Fibroblast of villous mesenchyme (primary cell): ENCODE results near the gene RNF2. TPM values are rescaled to one million over a fixed set of nuclear protein-coding genes. Genes with fewer than 3 reads are reported as not detected.

Experiments
- DNase-seq: peaks from one replicate; pipeline ENCODE4 v3.0.0-alpha.2; 2010; ENCODE audit warnings: low read depth
- H3K4me3 ChIP-seq: 2 replicates; pipeline ENCODE4 v1.5.1; 2011; ENCODE audit warnings: low read depth, mild to moderate bottlenecking, low read length
- total RNA-seq: library from RNA; depleted of rRNA; stranded (reverse); fragments of >200 nt; gene quantifications from 2 replicates; pipeline ENCODE4 v1.2.3, GENCODE V29; 2012
- TF ChIP-seq, protein P1 (sequence below): IDR thresholded peaks from 2 replicates; pipeline ENCODE4 v1.5.1; 2012; ENCODE audit warnings: low read depth, mild to moderate bottlenecking, low read length; ENCODE audit not compliant: insufficient read depth

RNF2 gene
- total RNA-seq, 1 donor, result 27.2 TPM

DNA sequence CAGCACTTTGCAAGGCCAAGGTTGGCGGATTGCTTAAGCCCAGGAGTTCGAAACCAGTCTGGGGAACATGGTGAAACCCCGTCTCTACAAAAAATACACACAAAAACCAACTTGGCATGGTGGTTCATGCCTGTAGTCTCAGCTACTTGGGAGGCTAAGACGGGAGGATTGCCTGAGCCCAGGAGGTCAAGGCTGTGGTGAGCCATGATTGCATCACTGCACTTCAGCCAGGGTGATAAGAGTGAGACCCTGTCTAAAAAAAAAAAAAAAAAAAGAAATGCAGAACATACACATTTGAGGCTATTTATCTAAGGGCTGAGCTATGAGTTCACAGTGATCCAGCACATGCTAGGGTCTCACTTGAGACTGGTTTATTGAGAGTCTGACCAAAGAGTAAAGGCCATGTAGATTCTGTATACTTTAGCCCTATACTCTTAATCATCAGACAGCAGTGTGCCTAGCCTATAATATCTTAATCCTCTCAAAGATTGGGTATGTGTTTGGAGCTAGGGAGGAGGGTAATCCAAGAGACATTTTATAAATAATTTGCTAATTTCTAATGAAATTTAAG lies 23.9 kb downstream of the RNF2 start:
- TF ChIP-seq, protein P1, sequence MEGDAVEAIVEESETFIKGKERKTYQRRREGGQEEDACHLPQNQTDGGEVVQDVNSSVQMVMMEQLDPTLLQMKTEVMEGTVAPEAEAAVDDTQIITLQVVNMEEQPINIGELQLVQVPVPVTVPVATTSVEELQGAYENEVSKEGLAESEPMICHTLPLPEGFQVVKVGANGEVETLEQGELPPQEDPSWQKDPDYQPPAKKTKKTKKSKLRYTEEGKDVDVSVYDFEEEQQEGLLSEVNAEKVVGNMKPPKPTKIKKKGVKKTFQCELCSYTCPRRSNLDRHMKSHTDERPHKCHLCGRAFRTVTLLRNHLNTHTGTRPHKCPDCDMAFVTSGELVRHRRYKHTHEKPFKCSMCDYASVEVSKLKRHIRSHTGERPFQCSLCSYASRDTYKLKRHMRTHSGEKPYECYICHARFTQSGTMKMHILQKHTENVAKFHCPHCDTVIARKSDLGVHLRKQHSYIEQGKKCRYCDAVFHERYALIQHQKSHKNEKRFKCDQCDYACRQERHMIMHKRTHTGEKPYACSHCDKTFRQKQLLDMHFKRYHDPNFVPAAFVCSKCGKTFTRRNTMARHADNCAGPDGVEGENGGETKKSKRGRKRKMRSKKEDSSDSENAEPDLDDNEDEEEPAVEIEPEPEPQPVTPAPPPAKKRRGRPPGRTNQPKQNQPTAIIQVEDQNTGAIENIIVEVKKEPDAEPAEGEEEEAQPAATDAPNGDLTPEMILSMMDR, result no peak
- peak; percentile 59 for DNase-seq
- H3K4me3 ChIP-seq, result no peak overlapping the region

DNA sequence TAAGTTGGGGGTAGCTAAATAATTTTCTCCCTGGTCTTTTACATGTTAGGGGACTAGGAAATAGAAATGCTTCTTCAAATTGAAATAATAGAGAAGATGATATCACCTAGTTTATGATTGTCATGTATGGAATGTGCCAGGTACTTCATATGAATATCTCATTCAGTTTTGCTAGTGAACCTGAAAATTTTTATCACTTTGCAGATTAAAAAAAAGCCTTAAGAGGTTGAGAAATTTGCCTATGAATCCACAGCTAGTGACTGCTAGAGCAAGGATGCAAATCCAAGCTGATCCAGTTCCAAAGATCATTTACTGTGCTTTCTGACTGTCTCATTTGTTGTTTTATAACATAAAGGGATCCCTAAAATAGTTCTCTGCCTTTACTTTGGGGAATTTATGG lies 24.7 kb downstream of the RNF2 start:
- DNase-seq, result no peak
- TF ChIP-seq, protein P1, result no peak
- H3K4me3 ChIP-seq, result no peak overlapping the region

DNA sequence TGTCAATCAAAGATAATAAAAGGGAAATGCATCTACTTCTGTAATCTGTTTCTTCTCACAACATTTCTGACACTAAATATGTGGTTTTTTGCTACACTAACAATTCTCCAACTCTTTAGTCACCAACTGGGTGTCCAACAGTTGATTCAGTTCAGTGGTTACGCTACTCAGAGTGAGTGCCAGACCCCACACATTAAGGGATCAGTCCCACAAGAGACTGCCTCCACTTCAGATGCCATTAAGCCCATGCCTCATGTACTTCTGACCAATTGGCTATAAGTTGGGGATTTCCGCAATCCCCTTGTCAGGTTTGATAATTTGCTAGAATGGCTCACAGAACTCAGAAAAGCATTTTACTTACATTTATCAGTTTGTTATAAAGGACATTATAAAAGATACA lies 28.4 kb downstream of the RNF2 start:
- TF ChIP-seq, protein P1, result no peak
- no peak overlapping the region for H3K4me3 ChIP-seq
- no peak for DNase-seq

DNA sequence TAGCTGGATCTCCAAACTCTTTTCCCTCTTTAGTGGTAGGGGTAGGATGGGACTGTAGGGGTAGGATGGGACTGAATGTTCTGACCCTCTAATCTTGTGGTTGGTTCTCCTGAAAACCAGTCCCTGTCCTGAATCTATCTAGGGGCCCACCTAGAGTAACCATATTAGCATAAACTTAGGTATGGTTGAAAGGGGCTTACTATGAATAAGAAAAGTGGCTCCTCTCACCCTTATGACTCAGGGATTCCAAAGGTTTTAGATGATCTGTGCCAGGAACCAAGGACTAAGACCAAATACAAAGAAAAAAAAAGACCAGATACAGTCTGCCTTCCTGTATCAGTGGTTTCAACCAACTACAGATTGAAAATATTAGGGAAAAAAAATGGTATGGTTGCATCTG lies 28.9 kb downstream of the RNF2 start:
- no peak for DNase-seq
- no peak overlapping the region for H3K4me3 ChIP-seq
- TF ChIP-seq, protein P1, result no peak

DNA sequence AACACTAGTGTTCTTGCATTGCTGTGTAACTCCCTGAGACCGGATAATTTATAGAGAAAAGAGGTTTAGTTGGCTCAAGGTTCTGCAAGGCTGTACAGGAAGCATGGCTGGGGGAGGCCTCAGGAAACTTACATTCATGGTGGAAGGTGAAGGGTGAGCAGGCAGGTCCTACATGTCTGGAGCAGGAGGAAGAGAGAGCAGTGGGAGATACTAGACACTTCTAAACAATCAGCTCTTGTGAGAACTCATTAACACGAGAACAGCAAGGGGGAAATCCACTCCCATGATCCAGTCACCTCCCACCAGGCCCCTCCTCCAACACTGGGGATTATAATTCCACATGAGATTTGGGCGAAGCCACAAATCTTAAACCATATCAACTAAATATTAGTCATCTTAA lies 30.1 kb downstream of the RNF2 start:
- TF ChIP-seq, protein P1, result no peak
- no peak for DNase-seq

DNA sequence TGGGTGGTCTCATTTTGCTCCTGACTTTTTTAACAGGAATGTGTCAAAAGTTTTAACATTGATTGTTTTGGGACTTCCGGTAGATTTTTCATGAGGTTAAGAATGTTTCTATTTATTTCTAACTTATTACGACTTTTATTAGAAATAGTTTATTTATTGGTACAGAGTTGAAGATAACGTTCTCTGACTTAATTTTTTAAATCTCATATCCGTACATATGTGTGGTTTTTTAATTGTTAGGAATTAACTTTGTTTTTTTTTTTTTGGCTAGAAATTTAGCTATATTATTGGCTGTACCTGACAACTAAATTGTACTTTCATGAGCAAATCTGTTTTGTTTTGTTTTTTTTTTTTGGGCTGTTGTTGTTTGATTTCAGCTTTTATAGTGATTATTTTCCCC lies 32.0 kb downstream of the RNF2 start:
- no peak overlapping the region for H3K4me3 ChIP-seq
- DNase-seq, result no peak
- TF ChIP-seq, protein P1, result no peak

More for the DNA sequence above, 30.1 kb downstream of the RNF2 start:
- H3K4me3 ChIP-seq, result no peak overlapping the region

DNA sequence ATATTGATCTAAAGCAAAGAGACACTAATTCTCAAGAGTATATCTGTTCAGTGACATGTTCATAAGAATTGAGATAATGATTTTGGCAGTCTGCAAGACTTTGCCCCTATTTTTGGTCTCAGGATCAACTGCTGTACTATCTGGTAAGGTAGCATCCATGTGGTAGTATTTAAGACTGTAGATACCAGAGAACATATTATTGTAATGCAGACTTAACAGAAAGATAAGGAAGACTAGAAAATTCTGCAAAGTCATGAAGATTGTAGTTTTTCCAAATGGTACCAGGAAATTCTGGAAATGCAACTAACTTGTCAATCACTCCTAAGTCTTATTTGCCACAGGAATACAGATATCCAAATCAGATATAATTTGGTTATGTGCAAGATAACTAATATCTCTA lies 35.1 kb downstream of the RNF2 start:
- TF ChIP-seq, protein P1, result no peak
- no peak overlapping the region for H3K4me3 ChIP-seq
- no peak for DNase-seq
